Left cardiac atrium (tissue), 4 donors: Measurements from ENCODE around the gene TNMD. TPM values are rescaled to one million over a fixed set of nuclear protein-coding genes. Genes with fewer than 3 reads are reported as not detected.
"Not testable (repeated sequence)": the region's sequence is repeated elsewhere in the genome, so short reads cannot be mapped to it uniquely, and the experiment has no call there.

Source experiments
- ATAC-seq, 2 donors: fragments of 200-7000 bp; cut with Tn5 transposase; one replicate each; pipeline ENCODE4 v1.9.1; 2020; ENCODE audit warnings: mild to moderate bottlenecking in 2 of 2, moderate library complexity in 2 of 2
- DNase-seq: peaks from one replicate; pipeline ENCODE4 v3.0.0-alpha.2; 2020
- intact Hi-C, 2 donors: fragments of 100-400 bp; cut with DNase I; formaldehyde crosslinking; loops; one replicate each; pipeline versions ENCODE4 v1.14.1 to v1.15.1; 2022 to 2023
- long read RNA-seq: library from polyadenylated mRNA; unstranded; transcript quantifications from one replicate; pipeline ENCODE4 v2.0.0, GENCODE V29; 2021
- total RNA-seq, 2 donors: library from RNA; stranded (reverse); fragmentation: NEBNext Ultra II Directional; extraction: Animal tissue kit (Norgen Biotek cat#: 25700); gene quantifications; one replicate each; pipeline ENCODE4 v1.2.1, GENCODE V29; 2021
- donor health status: DM: no; HTN: yes; CAD: no.
- donor health status: DM: no; HTN: yes; CAD: no; lungs with severe emphysema.
- donor health status: DM: yes; HTN: yes; CAD: no.
- donor health status: Dilated cardiomyopathy.

The TNMD gene
- total RNA-seq, result 1 to 10 TPM in 1 of 2 donors, under 1 TPM in 1; 0.77 to 1.8 TPM
- long read RNA-seq, result 0 reads

- ATAC-seq, result no peak
- DNase-seq, result no peak
- intact Hi-C loops, result no loop called here
Observed at GRCh38 chrX:100584611-100585010, at the start of gene TNMD. Gene TNMD, plus strand, starts transcription at chrX:100584936. Its CDS starts 83 bp downstream, at chrX:100585019.

- intact Hi-C loops, ATAC-seq, DNase-seq: not testable (repeated sequence)
Observed at GRCh38 chrX:100565534-100565933, 19.2 kb upstream of the TNMD start.

- no peak for ATAC-seq
- intact Hi-C loops, result no loop called here
- no peak for DNase-seq
Observed at GRCh38 chrX:100586747-100587146, 2.0 kb downstream of the TNMD start.

- intact Hi-C loops, result no loop called here
- ATAC-seq (no peak), DNase-seq (no peak)
Observed at GRCh38 chrX:100587861-100588260, 3.1 kb downstream of the TNMD start.

GRCh38 chrX:100591256-100592051 lies 6.7 kb downstream of the TNMD start:
- intact Hi-C loops, result no loop called here
- ATAC-seq (peak in 1 of 2 donors; percentile 50), DNase-seq (no peak)

- intact Hi-C loops, result no loop called here
- DNase-seq (no peak), ATAC-seq (no peak)
Observed at GRCh38 chrX:100593126-100593525, 8.4 kb downstream of the TNMD start.

- intact Hi-C loops, result no loop called here
Observed at GRCh38 chrX:100593581-100593980, 8.8 kb downstream of the TNMD start.

GRCh38 chrX:100596601-100597000 lies 11.9 kb downstream of the TNMD start:
- intact Hi-C loops, result no loop called here
- ATAC-seq (no peak), DNase-seq (no peak)

More at GRCh38 chrX:100593581-100593980, 8.8 kb downstream of the TNMD start:
- ATAC-seq, result no peak
- no peak for DNase-seq

- DNase-seq (no peak), ATAC-seq (no peak)
- intact Hi-C loops, result no loop called here
Observed at GRCh38 chrX:100599456-100599855, 14.7 kb downstream of the TNMD start.

GRCh38 chrX:100600340-100600739 lies 15.6 kb downstream of the TNMD start:
- ATAC-seq (no peak), DNase-seq (no peak)
- intact Hi-C loops, result no loop called here

GRCh38 chrX:100600758-100601157 lies 16.0 kb downstream of the TNMD start:
- DNase-seq (no peak), ATAC-seq (no peak)
- intact Hi-C loops, result no loop called here

GRCh38 chrX:100606753-100607152 lies 22.0 kb downstream of the TNMD start:
- DNase-seq (no peak), ATAC-seq (no peak)
- intact Hi-C loops, result no loop called here

- intact Hi-C loops, result no loop called here
- ATAC-seq (no peak), DNase-seq (no peak)
Observed at GRCh38 chrX:100609591-100609990, 24.9 kb downstream of the TNMD start.

- intact Hi-C loops, result no loop called here
- no peak for DNase-seq
- ATAC-seq, result no peak
Observed at GRCh38 chrX:100611951-100612350, 27.2 kb downstream of the TNMD start.

- intact Hi-C loops, result no loop called here
- no peak for DNase-seq
- no peak for ATAC-seq
Observed at GRCh38 chrX:100615005-100615404, 30.3 kb downstream of the TNMD start.

GRCh38 chrX:100623001-100623400 lies 38.3 kb downstream of the TNMD start:
- intact Hi-C loops, result no loop called here
- ATAC-seq (peak in 1 of 2 donors; percentile 30), DNase-seq (no peak)

GRCh38 chrX:100625985-100626491 lies 41.3 kb downstream of the TNMD start:
- intact Hi-C loops, result no loop called here
- DNase-seq (no peak), ATAC-seq (no peak)

- intact Hi-C loops, result no loop called here
- ATAC-seq, result no peak
Observed at GRCh38 chrX:100635040-100635439, 50.3 kb downstream of the TNMD start.

GRCh38 chrX:100635989-100636320 lies 51.2 kb downstream of the TNMD start:
- no peak for DNase-seq
- intact Hi-C loops, result no loop called here
- peak in 1 of 2 donors; percentile 54 for ATAC-seq

More at GRCh38 chrX:100635040-100635439, 50.3 kb downstream of the TNMD start:
- DNase-seq, result no peak

- peak; percentile 83 for DNase-seq
Observed at GRCh38 chrX:100636321-100636991, 51.7 kb downstream of the TNMD start, which contains the start of gene TSPAN6. Gene TSPAN6, minus strand, starts transcription at chrX:100636806. Its CDS starts 112 bp downstream, at chrX:100636694.

More at GRCh38 chrX:100636321-100636991, 51.7 kb downstream of the TNMD start, which contains the start of gene TSPAN6:
- intact Hi-C loops, result no loop called here
- ATAC-seq, result peak; percentile 97 to 100
